ENCODE measurements around the gene SNX24.
"Not testable (repeated sequence)": the region's sequence is repeated elsewhere in the genome, so short reads cannot be mapped to it uniquely, and the experiment has no call there.

The SNX24 gene

GRCh38 chr5:122909470-122910100 is 64.2 kb downstream of the SNX24 start:
- DNase-seq (ENCODE audit: low read depth, low spot score), result no peak
- H3K4me3 ChIP-seq (ENCODE audit: low read length), result no peak overlapping the region

- not testable (repeated sequence) for DNase-seq (ENCODE audit: low read depth, low spot score); H3K4me3 ChIP-seq (ENCODE audit: low read length)
Observed at GRCh38 chr5:122913436-122913835, 68.0 kb downstream of the SNX24 start.

DNA sequence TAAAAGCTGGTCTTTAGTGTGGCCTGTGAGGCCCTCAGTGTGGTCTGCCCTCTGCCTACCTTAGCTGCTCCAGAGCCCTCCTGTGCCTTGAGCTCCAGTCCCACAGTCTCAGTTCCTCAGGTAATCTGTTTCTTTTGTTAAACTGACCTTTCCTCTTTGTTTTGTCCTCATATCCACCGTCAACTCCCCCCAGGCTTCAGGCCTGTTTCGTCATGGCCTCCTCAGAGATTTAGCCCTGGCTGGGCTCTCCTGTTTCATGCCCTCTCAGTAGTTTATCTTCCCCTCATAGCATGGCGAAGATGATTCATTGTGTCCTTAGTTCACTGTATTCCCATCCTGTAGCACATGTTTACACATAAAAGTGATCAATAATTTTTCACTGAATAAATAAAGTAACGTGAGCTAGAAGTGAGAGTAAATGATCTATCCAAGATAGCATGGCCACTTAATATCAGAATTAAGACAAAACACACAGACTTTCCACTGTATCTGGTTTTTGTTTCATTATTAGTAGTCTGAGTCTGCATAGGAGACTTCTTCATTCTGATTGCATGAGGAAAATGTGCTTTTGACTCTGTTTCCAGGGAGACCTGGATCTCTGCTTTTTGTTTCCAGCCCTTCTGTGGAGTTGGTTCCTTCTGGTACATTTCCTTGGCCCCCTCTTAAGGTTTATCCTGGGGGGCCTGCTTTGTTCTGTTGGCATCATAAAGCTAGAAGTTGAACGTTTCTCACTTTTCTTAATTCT is 70.5 kb downstream of the SNX24 start:
- DNase-seq (ENCODE audit: low read depth, low spot score), result no peak
- H3K4me3 ChIP-seq (ENCODE audit: low read length), result no peak overlapping the region

- no peak overlapping the region for H3K4me3 ChIP-seq (ENCODE audit: low read length)
- DNase-seq (ENCODE audit: low read depth, low spot score), result no peak
Observed at GRCh38 chr5:122916490-122916889, 71.1 kb downstream of the SNX24 start.

DNA sequence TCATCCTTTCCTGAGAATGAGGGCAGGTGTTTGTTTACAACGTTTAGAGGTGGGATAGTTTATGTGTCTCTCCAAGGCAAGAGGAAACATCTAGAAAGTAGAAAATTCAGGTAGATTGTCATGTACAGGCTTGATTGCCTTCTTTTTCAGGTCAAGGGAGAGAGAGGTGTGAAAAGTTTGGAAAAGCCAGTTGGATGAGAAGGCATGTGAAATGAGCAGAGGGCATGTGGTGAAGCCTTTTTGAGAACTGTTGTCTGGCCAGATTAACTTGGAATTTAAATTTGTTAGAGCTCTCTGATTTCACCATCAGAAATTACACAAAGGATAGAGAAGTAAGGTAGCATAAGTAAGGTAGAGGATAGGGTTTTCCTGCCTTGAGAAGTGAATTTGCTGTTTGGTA is 74.6 kb downstream of the SNX24 start:
- no peak for DNase-seq (ENCODE audit: low read depth, low spot score)

GRCh38 chr5:122921826-122922225 is 76.4 kb downstream of the SNX24 start:
- DNase-seq (ENCODE audit: low read depth, low spot score), result no peak
- H3K4me3 ChIP-seq (ENCODE audit: low read length), result no peak overlapping the region

More for the DNA sequence above, 74.6 kb downstream of the SNX24 start:
- H3K4me3 ChIP-seq (ENCODE audit: low read length), result no peak overlapping the region

GRCh38 chr5:122924203-122924602 is 78.8 kb downstream of the SNX24 start:
- DNase-seq (ENCODE audit: low read depth, low spot score), result no peak
- H3K4me3 ChIP-seq (ENCODE audit: low read length), result no peak overlapping the region

GRCh38 chr5:122924719-122925395 is 79.4 kb downstream of the SNX24 start:
- no peak for DNase-seq (ENCODE audit: low read depth, low spot score)

DNA sequence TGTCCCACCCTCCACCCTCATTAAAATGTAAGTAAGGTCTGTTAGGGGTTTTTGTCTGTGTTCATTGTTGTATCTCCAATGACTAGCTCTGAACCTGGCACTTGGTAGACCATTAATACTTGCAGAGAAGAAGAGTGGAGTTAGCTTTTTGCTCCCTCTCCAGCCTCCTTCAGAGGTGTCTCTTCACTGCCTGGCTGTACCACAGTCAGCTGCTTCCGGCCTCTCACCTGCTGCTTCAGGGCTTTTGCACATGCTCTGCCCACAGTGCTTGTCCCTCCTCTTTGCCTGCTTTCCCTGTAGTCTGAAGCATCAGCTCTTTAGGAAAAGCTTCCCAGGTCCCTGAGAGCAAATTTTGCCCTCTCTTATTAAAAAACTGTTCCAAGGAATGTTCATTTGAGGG is 83.6 kb downstream of the SNX24 start:
- no peak overlapping the region for H3K4me3 ChIP-seq (ENCODE audit: low read length)
- no peak for DNase-seq (ENCODE audit: low read depth, low spot score)

More at GRCh38 chr5:122924719-122925395, 79.4 kb downstream of the SNX24 start:
- H3K4me3 ChIP-seq (ENCODE audit: low read length), result no peak overlapping the region

- DNase-seq (ENCODE audit: low read depth, low spot score), result no peak
- no peak overlapping the region for H3K4me3 ChIP-seq (ENCODE audit: low read length)
Observed at GRCh38 chr5:122929980-122930379, 84.6 kb downstream of the SNX24 start.

DNA sequence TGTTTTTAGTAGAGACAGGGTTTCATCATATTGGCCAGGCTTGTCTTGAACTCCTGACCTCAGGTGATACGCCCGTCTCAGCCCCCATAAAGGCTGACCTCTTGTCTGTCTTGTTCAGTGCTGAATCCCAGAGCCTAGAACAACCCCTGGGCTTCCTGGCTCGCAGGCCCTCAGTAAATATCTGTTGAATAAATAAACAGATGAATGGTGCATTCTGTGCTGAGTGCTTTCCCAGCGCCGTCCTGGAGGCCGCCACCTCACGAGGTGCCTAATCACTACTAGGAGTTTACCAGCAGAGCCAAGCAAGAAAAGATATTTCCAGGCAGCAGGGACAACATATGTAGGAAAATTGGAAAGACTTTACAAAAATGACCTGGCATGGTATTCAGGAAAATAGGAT is 88.5 kb downstream of the SNX24 start:
- DNase-seq (ENCODE audit: low read depth, low spot score), result no peak
- no peak overlapping the region for H3K4me3 ChIP-seq (ENCODE audit: low read length)

DNA sequence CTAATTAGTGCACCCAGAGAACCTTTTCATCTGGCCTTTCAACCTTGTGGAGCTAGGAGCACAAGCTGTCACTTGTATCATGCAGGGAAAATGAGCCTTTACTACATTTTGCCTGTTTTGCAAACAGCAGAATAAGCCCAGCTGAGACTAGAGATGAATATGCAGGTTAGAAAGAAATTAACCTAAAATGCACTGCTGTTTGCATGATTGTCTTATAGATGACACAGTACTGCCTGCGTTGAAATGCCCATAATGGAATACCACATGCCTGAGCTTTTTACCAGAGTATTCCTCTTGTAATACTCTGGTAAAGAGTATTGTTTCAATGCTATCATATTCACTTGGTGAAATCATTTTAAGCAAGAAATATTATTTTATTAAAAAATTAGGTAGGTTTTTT is 90.7 kb downstream of the SNX24 start:
- no peak for DNase-seq (ENCODE audit: low read depth, low spot score)
- H3K4me3 ChIP-seq (ENCODE audit: low read length), result no peak overlapping the region

DNA sequence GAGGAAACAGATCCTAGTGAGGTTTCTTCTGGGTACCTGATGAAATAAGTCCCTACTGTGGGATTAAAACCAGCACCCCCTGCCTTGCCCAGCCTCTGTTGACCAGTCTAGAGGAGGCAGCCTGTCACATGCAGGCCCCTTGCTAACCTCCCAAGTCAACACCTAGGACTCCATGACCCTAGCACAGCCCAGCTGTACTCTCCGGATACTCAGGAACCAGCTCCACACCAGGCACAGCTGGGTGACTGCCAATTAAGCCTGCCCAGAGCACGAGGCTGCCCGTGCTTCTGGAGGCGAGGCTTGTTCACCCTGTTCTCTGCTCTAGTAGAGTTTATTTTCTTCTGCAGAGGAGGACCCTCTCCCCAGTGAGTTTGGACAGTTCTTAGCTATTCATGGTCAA is 92.5 kb downstream of the SNX24 start:
- DNase-seq (ENCODE audit: low read depth, low spot score), result no peak
- no peak overlapping the region for H3K4me3 ChIP-seq (ENCODE audit: low read length)

GRCh38 chr5:122940890-122941289 is 95.5 kb downstream of the SNX24 start:
- H3K4me3 ChIP-seq (ENCODE audit: low read length), result no peak overlapping the region
- DNase-seq (ENCODE audit: low read depth, low spot score), result no peak

- H3K4me3 ChIP-seq (ENCODE audit: low read length), result no peak overlapping the region
- DNase-seq (ENCODE audit: low read depth, low spot score), result no peak
Observed at GRCh38 chr5:122941737-122942136, 96.3 kb downstream of the SNX24 start.

GRCh38 chr5:122942164-122942914 is 96.9 kb downstream of the SNX24 start:
- no peak overlapping the region for H3K4me3 ChIP-seq (ENCODE audit: low read length)
- DNase-seq (ENCODE audit: low read depth, low spot score), result no peak

DNA sequence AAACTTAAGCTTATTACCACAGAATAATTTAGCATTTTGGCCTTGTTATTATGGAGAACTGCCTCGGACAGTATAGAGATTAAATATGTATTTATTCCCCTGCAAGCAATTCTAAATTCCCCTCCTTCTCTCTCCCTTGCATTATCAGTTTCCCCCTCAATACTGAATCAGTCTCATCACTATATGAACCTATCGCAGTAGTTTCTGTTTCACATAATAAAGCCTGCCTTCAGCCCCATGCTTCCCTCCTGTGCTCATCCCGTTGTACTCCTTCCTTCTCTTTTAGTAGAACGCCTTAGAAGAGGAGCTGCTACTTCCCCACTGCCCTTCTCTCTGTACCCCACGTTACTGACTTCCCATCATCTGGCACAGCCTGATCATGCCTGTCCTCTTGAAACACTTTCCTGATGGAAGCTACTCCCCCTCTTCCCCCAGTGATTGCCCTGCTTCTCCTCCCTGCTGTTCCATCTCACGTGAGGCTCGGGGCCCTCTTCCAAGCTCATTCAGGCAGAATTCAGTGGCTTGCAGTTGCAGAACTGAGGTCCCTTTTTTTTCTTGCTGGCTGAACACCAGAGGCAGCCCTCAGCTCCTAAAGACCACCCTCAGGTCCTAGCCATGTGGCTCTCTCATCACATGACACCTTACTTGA is 97.8 kb downstream of the SNX24 start:
- H3K4me3 ChIP-seq (ENCODE audit: low read length), result no peak overlapping the region
- DNase-seq (ENCODE audit: low read depth, low spot score), result no peak

- H3K4me3 ChIP-seq (ENCODE audit: low read length), result no peak overlapping the region
- no peak for DNase-seq (ENCODE audit: low read depth, low spot score)
Observed at GRCh38 chr5:122944051-122944450, 98.6 kb downstream of the SNX24 start.

DNA sequence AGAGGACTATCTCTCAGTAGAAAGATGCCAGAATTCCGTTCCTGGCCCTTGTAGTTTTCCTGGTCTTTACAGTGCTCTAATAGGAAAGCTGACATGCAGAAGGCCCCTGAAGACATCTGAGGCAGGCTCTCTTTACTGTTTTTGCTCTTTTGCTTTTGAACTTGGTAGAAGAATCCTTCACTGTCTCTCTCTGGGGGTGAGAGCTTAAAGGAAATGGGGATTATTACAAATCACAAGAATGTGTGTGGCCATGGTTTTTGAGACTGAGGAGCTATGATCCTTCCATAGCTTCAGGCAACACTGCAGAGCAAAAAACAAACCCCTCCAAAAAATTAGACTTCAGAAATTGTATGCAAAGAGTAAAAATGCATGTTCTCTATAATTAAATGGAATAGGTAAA is 102.0 kb downstream of the SNX24 start:
- no peak overlapping the region for H3K4me3 ChIP-seq (ENCODE audit: low read length)
- no peak for DNase-seq (ENCODE audit: low read depth, low spot score)
